HCT116 (cell line): ENCODE results near the gene DENND1A. TPM values are rescaled to one million over a fixed set of nuclear protein-coding genes. Genes with fewer than 3 reads are reported as not detected.

ENCODE experiments used
- ATAC-seq: fragments of 200-7000 bp; cut with Tn5 transposase; 2 replicates; pipeline ENCODE4 v1.9.1; 2020; ENCODE audit warnings: mild to moderate bottlenecking, moderate library complexity
- BruUV-seq: library from RNA; stranded (reverse); fragments of 400-500 nt; replicated peaks from 2 replicates; lab custom pipeline; 2021; lab: Mats Ljungman, UMichigan
- CTCF ChIA-PET: fragments of 300-600 bp; sonication (Branson Sonifier 250); formaldehyde crosslinking; loops from one replicate; lab custom pipeline; 2021; ENCODE audit warnings: antibody characterized with exemption; lab: Charles Lee
- POLR2A ChIA-PET: fragments of 300-600, 350-600 bp; sonication (Branson Sonifier 250); formaldehyde crosslinking; loops from one replicate; lab custom pipeline; 2021; ENCODE audit warnings: antibody characterized with exemption; lab: Charles Lee
- RAD21 ChIA-PET, 2 experiments: fragments of 300-600 bp; sonication (Branson Sonifier 250); formaldehyde crosslinking; loops; one replicate each; lab custom pipeline; 2023; ENCODE audit warnings: low total read pairs in 2 of 2; ENCODE audit not compliant: uncharacterized antibody in 2 of 2, unreplicated experiment in 2 of 2, low non-redundant PET in 1 of 2; lab: Charles Lee
- DNase-seq: peaks from one replicate; pipeline ENCODE4 v3.0.0-alpha.2; 2010; ENCODE audit warnings: low read depth, low spot score
- H2AFZ ChIP-seq: fragments of 200-600 bp; shearing (Covaris generic), sonication (generic); 2 replicates; pipeline ENCODE4 v1.6.1; 2017; ENCODE audit warnings: low read depth, mixed run types, mixed read lengths, antibody characterized with exemption, low read length; ENCODE audit not compliant: poor library complexity, severe bottlenecking
- H3K27ac ChIP-seq: 2 replicates; pipeline ENCODE4 v1.5.1; 2012; ENCODE audit warnings: low read depth, low read length
- H3K27me3 ChIP-seq: fragments of 200-600 bp; sonication (generic); 2 replicates; pipeline ENCODE4 v1.6.1; 2016; ENCODE audit warnings: mixed run types, low read length, mixed read lengths; ENCODE audit not compliant: insufficient read depth
- H3K36me3 ChIP-seq, 2 experiments: fragments of 200-500 bp in 1 of 2; fragments of 200-600 bp in 1 of 2; sonication (Bioruptor generic) in 1 of 2; sonication (generic) in 1 of 2; 2 replicates each; pipeline versions ENCODE4 v1.5.1 to v1.6.1; 2014 to 2016; ENCODE audit warnings: low read length in 2 of 2, inconsistent platforms in 1 of 2, mixed read lengths in 1 of 2, mixed run types in 1 of 2; ENCODE audit not compliant: insufficient read depth in 2 of 2, control insufficient read depth in 1 of 2
- H3K4me1 ChIP-seq, 2 experiments: fragments of 200-600 bp in 1 of 2; sonication (generic) in 1 of 2; 2 replicates each; pipeline versions ENCODE4 v1.5.1 to v1.6.1; 2012 to 2017; ENCODE audit warnings: low read length in 2 of 2, inconsistent platforms in 1 of 2, mild to moderate bottlenecking in 1 of 2, mixed read lengths in 1 of 2, mixed run types in 1 of 2, moderate library complexity in 1 of 2; ENCODE audit not compliant: insufficient read depth in 2 of 2, control insufficient read depth in 1 of 2
- H3K4me2 ChIP-seq: fragments of 200-600 bp; sonication (generic); 2 replicates; pipeline ENCODE4 v1.6.1; 2017; ENCODE audit warnings: mixed run types, low read length, mixed read lengths
- H3K4me3 ChIP-seq, 2 experiments: fragments of 200-600 bp in 1 of 2; sonication (generic) in 1 of 2; replicated peaks in 1 of 2; 2 replicates each; pipeline ENCODE4 v1.5.1; 2011 to 2016; ENCODE audit warnings: low read length in 2 of 2, control low read depth in 1 of 2, low read depth in 1 of 2, mild to moderate bottlenecking in 1 of 2, mixed read lengths in 1 of 2, mixed run types in 1 of 2
- H3K79me2 ChIP-seq: fragments of 200-600 bp; sonication (generic); 2 replicates; pipeline ENCODE4 v1.6.1; 2017; ENCODE audit warnings: mild to moderate bottlenecking, mixed run types, low read length, moderate library complexity, mixed read lengths; ENCODE audit not compliant: insufficient read depth
- H3K9ac ChIP-seq: fragments of 200-600 bp; sonication (generic); 2 replicates; pipeline ENCODE4 v1.6.1; 2016; ENCODE audit warnings: low read length, mixed read lengths
- H3K9me2 ChIP-seq: fragments of 200-600 bp; sonication (generic), shearing (Covaris generic); 2 replicates; pipeline ENCODE4 v1.6.1; 2017; ENCODE audit warnings: mixed run types, mild to moderate bottlenecking, moderate library complexity; ENCODE audit not compliant: insufficient read depth
- H3K9me3 ChIP-seq, 2 experiments: fragments of 200-500 bp in 1 of 2; fragments of 200-600 bp in 1 of 2; sonication (Bioruptor generic) in 1 of 2; sonication (generic) in 1 of 2; 2 replicates each; pipeline ENCODE4 v1.6.1; 2014 to 2017; ENCODE audit warnings: low read length in 2 of 2, mixed read lengths in 2 of 2, inconsistent platforms in 1 of 2, low read depth in 1 of 2, mild to moderate bottlenecking in 1 of 2, mixed run types in 1 of 2, moderate library complexity in 1 of 2; ENCODE audit not compliant: control insufficient read depth in 1 of 2, insufficient read depth in 1 of 2
- H4K20me1 ChIP-seq: fragments of 200-600 bp; sonication (generic), shearing (Covaris generic); 2 replicates; pipeline ENCODE4 v1.6.1; 2017; ENCODE audit warnings: mixed run types, mild to moderate bottlenecking, moderate library complexity; ENCODE audit not compliant: insufficient read depth
- CBX3 ChIP-seq: IDR thresholded peaks from 2 replicates; pipeline ENCODE4 v1.6.1; 2012; ENCODE audit warnings: low read depth
- CEBPB ChIP-seq: IDR thresholded peaks from 2 replicates; pipeline ENCODE4 v1.6.1; 2012; ENCODE audit warnings: low read depth
- EGR1 ChIP-seq: IDR thresholded peaks from 2 replicates; pipeline ENCODE4 v1.6.1; 2012; ENCODE audit warnings: low read depth
- ELF1 ChIP-seq: IDR thresholded peaks from 2 replicates; pipeline ENCODE4 v1.6.1; 2012; ENCODE audit warnings: low read depth, borderline replicate concordance
- EZH2 ChIP-seq: fragments of 200-600 bp; sonication (generic); IDR thresholded peaks from 2 replicates; pipeline ENCODE4 v1.6.1; 2017; ENCODE audit warnings: antibody characterized with exemption, mixed run types
- FOSL1 ChIP-seq: IDR thresholded peaks from 2 replicates; pipeline ENCODE4 v1.6.1; 2012; ENCODE audit warnings: low read depth
- POLR2AphosphoS5 ChIP-seq: IDR thresholded peaks from 2 replicates; pipeline ENCODE4 v1.6.1; 2011; ENCODE audit warnings: mild to moderate bottlenecking, low read depth, low read length, moderate library complexity
- RAD21 ChIP-seq: IDR thresholded peaks from 2 replicates; pipeline ENCODE4 v1.6.1; 2012; ENCODE audit warnings: low read depth, mild to moderate bottlenecking
- SIN3A ChIP-seq: IDR thresholded peaks from 2 replicates; pipeline ENCODE4 v1.6.1; 2012; ENCODE audit warnings: low read depth
- SP1 ChIP-seq: IDR thresholded peaks from 2 replicates; pipeline ENCODE4 v1.6.1; 2012; ENCODE audit warnings: low read depth
- TCF7L2 ChIP-seq: IDR thresholded peaks from 2 replicates; pipeline ENCODE4 v1.7.0; 2011; ENCODE audit warnings: borderline replicate concordance, inconsistent platforms; ENCODE audit not compliant: insufficient read depth, insufficient read length; ENCODE audit errors: extremely low read depth
- YY1 ChIP-seq: IDR thresholded peaks from 2 replicates; pipeline ENCODE4 v1.6.1; 2011; ENCODE audit warnings: low read length, low read depth, moderate library complexity, mild to moderate bottlenecking; ENCODE audit not compliant: insufficient replicate concordance; ENCODE audit errors: extremely low read depth
- intact Hi-C: fragments of 100-400 bp; cut with micrococcal nuclease; formaldehyde crosslinking; loops from 2 replicates; pipeline ENCODE4 v1.10.0; 2022
- total RNA-seq: library from RNA; stranded (reverse); gene quantifications from one replicate; pipeline ENCODE4 v1.2.1, GENCODE V29; 2021; ENCODE audit not compliant: unreplicated experiment
- TF ChIP-seq, protein P1 (sequence below), 3 experiments: fragments of 200-600 bp in 1 of 3; sonication (generic) in 1 of 3; IDR thresholded peaks in 2 of 3; conservative IDR thresholded peaks in 1 of 3; 2 replicates each; pipeline ENCODE4 v1.5.1; 2012 to 2017; ENCODE audit warnings: low read depth in 2 of 3, low read length in 2 of 3, antibody characterized with exemption in 1 of 3, borderline replicate concordance in 1 of 3, control low read depth in 1 of 3, mild to moderate bottlenecking in 1 of 3, mixed read lengths in 1 of 3, mixed run types in 1 of 3, moderate library complexity in 1 of 3; ENCODE audit not compliant: insufficient read depth in 1 of 3
- TF ChIP-seq, protein P2 (sequence below): IDR thresholded peaks from 2 replicates; pipeline ENCODE4 v1.6.1; 2012

Gene DENND1A
- total RNA-seq, 1 experiment from 2014 or later = 33.0 TPM

DNA sequence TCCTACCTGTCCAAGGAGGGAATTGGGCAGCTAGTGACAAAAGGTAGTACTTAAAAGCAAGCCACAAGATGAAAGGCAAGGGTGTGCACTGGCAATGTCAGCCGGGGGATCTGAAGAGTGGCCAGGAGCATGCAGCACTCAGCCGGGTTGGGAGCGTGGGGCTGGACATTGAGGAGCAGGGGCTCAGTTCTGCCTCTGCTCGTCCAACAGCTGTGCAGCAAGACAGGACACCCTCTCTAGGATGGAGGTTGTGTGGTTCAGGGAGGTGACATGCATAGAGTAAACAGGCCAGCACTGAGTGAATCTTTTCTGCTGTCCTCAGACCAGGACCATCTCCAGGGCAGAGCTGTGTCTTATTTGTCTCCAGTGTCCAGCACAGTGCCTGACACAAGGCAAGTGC, 338.6 kb downstream of the DENND1A start:
- Histone ChIP-seq H3K9me3 (no peaks in the 10 kb centered on the region), H3K9ac (no peak overlapping the region), H3K79me2 (no peaks in the 10 kb centered on the region), H2AFZ (no peak overlapping the region), H3K27me3 (no peaks in the 10 kb centered on the region), H3K4me3 (no peak overlapping the region), H3K9me2 (no peaks in the 10 kb centered on the region), H3K4me2 (no peak overlapping the region), H3K36me3 (no peaks in the 10 kb centered on the region), H4K20me1 (no peaks in the 10 kb centered on the region), H3K27ac (no peak overlapping the region), H3K4me1 (no peaks in the 10 kb centered on the region)
- RAD21 ChIA-PET = no interaction called here
- DNase-seq (no peak), ATAC-seq (no peak)
- CTCF ChIA-PET = no interaction called here
- intact Hi-C loops = no loop called here
- POLR2A ChIA-PET = no interaction called here
- BruUV-seq = no TSS peak
- TF ChIP-seq CEBPB (no peak), CBX3 (no peak), SIN3A (no peak), TCF7L2 (no peak)
- TF ChIP-seq, protein P1, sequence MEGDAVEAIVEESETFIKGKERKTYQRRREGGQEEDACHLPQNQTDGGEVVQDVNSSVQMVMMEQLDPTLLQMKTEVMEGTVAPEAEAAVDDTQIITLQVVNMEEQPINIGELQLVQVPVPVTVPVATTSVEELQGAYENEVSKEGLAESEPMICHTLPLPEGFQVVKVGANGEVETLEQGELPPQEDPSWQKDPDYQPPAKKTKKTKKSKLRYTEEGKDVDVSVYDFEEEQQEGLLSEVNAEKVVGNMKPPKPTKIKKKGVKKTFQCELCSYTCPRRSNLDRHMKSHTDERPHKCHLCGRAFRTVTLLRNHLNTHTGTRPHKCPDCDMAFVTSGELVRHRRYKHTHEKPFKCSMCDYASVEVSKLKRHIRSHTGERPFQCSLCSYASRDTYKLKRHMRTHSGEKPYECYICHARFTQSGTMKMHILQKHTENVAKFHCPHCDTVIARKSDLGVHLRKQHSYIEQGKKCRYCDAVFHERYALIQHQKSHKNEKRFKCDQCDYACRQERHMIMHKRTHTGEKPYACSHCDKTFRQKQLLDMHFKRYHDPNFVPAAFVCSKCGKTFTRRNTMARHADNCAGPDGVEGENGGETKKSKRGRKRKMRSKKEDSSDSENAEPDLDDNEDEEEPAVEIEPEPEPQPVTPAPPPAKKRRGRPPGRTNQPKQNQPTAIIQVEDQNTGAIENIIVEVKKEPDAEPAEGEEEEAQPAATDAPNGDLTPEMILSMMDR (IDR thresholded peaks at IDR 0.05 in 2 of 3, conservative IDR thresholded peaks at IDR 0.05 in 1 of 3; ENCODE audit: borderline replicate concordance in 1 of 3, insufficient read depth in 1 of 3, low read depth in 2 of 3, low read length in 2 of 3) = no peak

DNA sequence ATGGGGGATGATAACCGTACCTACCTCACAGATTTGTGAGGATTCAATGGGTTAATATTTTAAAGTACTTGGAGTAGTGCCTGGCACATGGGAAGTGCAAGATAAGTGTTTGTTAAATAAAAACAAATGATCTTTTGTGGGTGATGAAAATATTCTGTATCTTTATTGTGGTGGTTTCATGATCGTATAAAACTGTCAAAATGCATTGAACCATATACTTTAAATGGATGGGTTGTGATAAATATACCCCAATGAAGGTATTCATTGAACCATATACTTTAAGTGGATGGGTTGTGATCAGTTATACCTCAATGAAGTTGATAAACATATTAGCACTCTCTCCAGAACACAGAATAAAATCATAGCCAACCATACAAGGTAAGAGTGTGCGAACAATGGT, 339.4 kb downstream of the DENND1A start:
- Histone ChIP-seq H3K4me2 (no peak overlapping the region), H2AFZ (no peak overlapping the region), H3K27me3 (no peaks in the 10 kb centered on the region), H3K79me2 (no peaks in the 10 kb centered on the region), H3K4me3 (no peak overlapping the region), H3K4me1 (no peaks in the 10 kb centered on the region), H3K27ac (no peak overlapping the region), H3K36me3 (no peaks in the 10 kb centered on the region), H4K20me1 (no peaks in the 10 kb centered on the region), H3K9ac (no peak overlapping the region), H3K9me2 (no peaks in the 10 kb centered on the region), H3K9me3 (no peaks in the 10 kb centered on the region)
- POLR2A ChIA-PET = no interaction called here
- no TSS peak for BruUV-seq
- no peak for TF ChIP-seq POLR2AphosphoS5
- no peak for TF ChIP-seq SIN3A
- no peak for TF ChIP-seq FOSL1
- no peak for TF ChIP-seq CEBPB
- no peak for TF ChIP-seq SP1
- TF ChIP-seq CBX3 = no peak
- no peak for TF ChIP-seq ELF1
- TF ChIP-seq TCF7L2 = no peak
- no peak for TF ChIP-seq EGR1
- TF ChIP-seq RAD21 = no peak
- TF ChIP-seq, protein P2, sequence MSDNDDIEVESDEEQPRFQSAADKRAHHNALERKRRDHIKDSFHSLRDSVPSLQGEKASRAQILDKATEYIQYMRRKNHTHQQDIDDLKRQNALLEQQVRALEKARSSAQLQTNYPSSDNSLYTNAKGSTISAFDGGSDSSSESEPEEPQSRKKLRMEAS = no peak
- no peak for TF ChIP-seq EZH2
- no peak for TF ChIP-seq YY1
- intact Hi-C loops = no loop called here
- ATAC-seq (no peak), DNase-seq (no peak)
- RAD21 ChIA-PET = no interaction called here
- CTCF ChIA-PET = no interaction called here
